Activated CD4-positive, alpha-beta T cell treated with anti-CD3 and anti-CD28 coated beads, Interleukin-2, amount 50 U/mL, for 1 hour (primary cell): ENCODE data around the gene SDCCAG8.

ENCODE experiments used
- DNase-seq: peaks from one replicate; pipeline ENCODE4 v3.0.0-alpha.2; 2020

The SDCCAG8 gene

DNA sequence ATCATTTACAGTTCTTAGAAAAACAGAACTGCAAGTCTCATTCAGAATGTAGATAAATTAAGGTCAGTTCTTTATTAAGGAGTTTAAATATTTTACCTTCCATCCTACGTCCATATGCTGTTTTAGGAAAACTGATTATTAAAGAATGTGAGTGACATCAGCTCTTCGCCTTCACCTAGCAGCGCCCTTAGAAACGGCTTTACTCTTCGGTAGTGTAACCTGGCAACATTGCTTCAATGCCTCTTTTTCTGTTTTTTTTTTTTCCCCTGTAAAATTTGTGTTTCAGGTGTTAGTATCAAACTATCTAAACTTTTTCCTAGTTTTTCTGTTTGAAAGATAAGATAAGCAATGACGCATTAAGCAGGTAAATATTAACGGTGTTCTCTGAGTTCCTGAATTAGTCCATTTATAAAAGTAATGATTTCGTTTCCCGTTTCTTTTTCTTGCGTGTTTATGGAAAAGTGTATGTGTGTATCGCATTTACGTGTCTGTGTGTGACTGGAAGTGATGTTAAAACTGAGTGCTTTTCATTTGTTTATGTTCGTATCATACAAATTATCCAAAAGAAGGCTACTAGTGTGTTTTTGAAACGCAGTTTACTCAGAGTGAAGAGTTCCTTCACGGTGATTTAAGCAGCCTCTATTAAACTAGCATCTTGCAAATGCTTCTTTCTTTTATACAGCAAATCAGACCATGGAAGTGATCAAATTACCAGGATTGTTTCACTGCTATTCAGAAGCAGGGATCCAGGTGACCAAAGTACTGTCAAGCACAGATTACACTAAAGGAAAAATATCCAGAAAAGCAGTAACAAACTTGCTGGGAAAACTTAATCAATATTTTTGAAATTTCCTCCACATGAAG lies 139.0 kb downstream of the SDCCAG8 start:
- DNase-seq = no peak

DNA sequence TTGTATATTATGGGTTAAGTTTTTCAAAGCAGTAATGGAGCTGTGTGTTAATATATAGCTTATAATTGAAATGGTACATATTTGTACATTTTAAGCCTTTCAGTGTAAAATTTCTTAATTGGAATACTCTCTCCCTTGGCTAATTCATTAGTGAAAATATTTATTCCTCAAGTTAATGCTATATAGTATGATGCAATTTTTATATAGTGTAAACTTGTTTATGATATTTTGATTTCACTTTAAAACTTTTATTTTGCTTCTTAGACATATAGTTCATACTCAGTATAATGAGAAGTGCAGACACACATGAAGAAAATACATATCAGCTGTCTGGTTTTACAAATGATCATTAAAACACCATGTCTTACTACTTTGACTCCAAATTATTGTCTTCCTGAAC lies 140.6 kb downstream of the SDCCAG8 start:
- no peak for DNase-seq

DNA sequence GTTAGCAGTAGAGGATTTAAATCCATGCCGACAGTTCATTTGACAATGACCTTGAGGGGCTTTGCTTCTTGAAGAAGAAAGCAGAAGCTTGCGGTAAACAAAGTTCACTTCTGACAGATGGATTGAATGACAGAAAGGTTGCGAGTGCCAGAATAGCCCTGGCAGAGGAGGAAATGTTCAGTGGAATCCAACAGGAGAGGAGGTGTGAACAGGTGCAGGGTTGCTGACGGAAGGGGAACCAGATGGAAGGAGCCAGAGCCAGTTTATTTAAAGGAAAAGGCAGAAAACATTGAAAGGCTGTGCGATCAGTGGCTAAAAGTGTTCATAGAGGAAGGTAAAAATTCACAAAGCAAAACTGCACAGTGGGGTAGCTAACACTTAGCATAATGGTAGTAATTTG lies 141.0 kb downstream of the SDCCAG8 start:
- no peak for DNase-seq

DNA sequence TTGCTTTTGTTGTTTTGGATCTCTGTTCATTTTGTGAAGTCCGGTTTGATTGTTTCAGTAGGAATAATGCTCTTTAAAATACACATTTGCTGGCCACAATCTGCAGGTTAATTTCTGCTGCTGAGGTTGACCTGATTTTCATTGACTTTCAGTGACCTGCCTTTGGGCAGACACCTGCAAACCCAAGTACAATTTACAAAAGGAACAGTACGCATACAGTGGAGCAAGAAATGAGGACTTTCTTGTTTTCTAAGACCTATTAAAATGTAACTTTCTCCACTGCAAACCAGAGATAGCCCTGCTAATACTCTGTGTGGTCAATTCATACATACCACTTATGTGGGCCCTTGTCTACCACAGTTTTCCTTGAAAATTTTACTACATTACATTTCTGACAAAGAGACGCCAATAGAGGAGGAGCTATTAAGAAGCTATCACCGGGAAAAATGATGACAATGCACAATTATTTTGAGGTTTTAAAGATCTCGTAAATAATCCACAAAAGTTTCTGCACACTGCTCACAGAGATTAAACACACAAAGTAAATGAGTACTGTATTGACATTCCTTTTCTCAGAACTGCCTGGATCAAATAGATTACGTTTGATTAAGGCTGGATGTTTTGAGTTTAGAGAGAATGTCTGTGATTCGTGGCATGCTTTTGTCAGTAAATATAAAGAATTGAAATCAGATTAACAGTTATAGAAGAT lies 141.9 kb downstream of the SDCCAG8 start:
- no peak for DNase-seq

DNA sequence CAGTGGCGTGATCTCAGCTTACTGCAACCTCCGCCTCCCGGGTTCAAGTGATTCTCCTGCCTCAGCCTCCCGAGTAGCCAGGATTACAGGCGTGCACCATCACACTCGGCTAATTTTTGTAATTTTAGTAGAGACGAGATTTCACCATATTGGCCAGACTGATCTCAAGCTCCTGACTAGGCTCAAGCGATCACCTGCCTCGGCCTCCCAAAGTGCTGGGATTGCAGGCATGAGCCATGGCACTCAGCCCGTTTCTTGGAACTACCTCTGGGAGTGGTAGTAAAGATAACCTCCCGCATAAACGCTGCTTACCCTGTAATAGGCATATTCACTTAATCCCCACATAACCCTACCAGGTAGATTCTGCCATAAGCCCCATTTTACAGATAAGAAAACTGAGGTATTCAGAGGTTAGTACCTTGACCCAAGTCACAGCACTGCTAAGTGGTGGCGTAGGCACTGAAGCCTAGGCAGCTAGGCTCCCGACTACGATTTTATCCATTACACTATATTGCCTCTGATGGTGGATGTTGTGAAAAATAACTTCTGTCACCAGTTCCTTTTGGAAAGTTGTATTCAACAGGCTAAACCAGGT lies 143.8 kb downstream of the SDCCAG8 start:
- no peak for DNase-seq

DNA sequence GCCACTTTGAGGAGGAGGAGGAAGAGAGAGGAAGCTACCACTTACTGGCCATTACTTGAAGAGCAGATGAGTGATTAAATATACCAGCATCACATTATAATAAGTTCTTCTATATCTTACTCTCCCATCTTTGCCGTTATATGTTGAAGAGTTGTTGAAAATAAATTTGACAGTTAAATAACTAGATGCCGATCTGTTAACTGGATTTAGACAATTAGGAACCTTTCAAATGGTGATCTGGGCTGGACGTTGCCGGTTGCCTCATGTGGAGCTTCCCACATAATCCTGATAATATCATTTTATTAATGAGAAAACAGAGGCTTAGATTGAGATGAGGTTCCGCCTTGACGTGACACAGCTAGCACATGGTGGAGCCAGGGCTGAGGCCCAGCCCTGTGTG lies 147.0 kb downstream of the SDCCAG8 start:
- DNase-seq = no peak

DNA sequence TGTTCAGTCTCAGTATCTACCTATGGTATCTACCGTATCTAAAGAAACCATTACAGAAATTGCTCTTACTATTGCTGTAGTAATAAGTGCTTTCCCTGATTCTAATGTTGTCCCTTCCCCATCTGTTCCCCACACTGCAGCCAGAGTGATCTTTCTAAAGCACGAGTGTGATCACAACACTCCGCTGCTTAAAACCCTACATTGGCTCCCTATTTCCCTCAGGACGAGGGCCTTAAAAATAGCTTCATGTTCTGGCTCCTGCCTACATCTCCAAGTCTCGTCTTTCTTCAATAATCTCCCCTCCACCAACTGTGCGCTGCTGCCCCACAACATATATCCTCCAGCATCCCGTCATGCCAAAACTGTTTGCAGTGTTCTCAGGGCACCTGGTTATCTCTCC lies 150.6 kb downstream of the SDCCAG8 start:
- DNase-seq = no peak

DNA sequence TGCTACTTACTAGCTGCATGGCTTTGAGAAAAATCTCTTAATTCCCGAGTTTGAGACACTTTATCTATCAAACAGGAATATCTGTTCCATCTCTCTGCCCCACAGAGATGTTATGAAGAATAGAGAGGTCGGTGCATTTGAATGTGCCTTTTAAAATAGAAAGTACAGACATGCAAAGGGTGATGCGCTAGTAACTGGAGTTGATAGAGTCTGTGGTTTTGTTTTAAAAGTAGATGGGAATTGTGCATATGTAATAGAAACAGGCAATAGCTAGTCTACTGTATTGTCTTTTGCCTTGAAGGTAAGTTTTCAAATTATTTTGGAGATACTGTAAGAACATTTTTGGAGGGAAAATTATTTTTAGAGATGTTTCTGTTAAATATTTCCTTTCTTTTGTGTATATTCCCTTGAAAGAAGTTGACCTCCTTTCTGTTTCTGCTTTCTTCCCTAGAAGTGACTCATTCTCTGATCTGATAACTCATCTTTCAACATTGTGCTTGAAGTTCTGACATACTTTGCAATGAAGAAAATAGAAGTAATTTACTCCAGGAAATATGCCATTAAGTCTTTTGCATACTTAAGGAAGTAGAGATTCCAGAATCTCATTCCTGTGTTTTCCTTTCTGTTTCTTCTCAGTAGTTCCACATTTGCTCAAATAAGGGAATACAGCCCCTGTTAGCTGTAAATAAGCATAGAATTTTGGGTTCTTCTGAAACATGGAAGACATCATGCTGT lies 151.6 kb downstream of the SDCCAG8 start:
- no peak for DNase-seq

DNA sequence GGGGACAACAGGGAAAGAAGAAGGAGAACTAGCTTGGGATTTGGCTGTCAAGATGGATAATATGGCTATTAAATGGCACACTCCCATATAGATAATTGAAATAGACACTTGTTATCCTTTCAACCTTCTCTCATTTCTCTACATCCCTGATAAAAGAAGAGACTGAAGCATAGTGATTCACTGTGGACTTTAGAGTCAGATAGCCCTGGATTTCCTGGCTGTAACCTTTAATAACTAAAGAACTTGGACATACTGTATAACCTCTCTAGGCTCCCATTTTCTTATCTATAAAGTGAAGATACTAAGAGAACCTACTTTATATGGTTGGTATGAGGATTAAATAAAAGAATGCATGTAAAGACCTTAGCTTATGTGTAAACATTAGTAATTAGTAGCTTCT lies 152.6 kb downstream of the SDCCAG8 start:
- no peak for DNase-seq

DNA sequence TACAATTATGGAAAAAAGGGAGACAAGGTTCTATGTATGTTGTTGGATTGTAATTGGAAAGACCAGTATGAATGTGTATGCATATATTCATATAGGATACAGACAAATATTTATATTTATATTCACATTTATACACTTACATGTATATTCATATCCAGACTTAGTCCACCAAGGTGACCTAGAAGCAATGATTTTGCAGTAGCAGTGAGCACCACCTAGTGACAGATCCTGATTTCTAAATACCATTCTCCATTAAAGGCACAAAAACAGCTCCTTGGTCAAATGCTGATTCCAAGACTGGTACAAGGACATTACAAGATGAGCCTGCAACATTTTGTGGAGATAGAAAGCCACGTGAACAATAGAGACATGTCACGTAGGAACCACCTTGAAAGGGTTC lies 153.4 kb downstream of the SDCCAG8 start:
- no peak for DNase-seq

DNA sequence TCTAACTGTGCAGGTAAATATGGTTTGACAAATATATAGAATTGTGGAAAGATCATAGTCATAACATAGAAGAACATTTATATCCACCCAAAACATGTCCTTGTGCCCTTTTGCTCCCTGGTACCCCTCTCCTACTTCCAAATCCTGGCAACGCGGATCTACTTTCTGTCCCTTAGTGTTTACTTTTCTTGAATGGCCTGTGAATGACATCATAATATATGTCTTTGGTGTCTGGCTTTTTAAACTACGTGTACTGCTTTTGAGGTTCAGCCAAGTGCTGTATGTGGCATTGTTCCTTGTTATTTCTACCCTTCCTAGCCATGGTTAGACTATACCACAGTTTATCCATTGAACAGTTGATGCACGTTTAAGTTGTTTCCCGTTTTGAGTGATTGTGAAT lies 155.6 kb downstream of the SDCCAG8 start:
- no peak for DNase-seq

DNA sequence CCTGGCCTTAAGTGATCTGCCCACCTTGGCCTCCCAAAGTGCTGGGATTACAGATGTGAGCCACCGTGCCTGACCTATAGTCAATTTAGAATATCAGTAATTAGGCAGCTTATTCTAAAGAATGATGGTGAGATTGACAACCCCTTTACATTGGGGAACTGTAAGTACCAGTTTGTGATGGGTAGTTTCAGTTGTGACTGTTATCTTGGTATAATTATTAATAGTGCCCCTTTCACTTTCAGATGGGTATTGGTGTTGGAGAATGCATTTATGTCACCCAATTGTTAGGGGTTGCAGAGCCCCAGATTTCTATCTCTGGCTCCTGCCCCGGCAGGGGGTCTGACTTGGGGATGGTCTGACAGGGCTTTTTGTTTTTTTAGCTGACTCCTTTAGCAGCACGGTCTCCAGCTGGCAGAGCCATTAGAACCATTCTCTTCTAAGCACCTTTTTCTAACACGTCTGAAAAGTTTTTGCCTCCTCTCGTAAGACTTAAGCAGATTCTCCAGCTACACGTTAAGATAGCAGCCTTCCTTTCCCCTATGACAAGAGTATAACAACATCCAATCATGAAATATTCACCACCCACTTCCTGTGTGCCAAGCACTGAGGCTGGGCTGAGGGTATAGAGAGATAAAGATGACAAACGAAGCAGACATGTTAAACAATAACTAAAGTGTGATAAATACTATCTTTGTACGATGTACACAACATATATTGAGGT lies 157.8 kb downstream of the SDCCAG8 start:
- DNase-seq = no peak

DNA sequence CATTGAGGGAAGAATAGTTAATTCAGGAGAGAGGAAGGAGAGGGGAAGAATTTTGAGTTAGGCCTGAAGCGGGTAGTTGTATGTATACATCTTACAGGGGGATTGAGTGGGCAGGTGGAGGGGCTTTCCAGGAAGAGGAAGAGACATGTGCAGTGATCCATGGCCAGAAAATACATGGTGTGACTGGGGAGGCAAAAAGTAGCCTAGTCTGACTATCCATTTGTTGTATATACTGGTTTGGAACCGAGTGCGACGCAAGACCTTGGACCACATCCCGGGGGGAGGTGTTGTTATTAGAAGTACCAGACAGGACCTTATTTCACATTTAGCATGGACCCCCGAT lies 158.3 kb downstream of the SDCCAG8 start:
- DNase-seq = no peak

DNA sequence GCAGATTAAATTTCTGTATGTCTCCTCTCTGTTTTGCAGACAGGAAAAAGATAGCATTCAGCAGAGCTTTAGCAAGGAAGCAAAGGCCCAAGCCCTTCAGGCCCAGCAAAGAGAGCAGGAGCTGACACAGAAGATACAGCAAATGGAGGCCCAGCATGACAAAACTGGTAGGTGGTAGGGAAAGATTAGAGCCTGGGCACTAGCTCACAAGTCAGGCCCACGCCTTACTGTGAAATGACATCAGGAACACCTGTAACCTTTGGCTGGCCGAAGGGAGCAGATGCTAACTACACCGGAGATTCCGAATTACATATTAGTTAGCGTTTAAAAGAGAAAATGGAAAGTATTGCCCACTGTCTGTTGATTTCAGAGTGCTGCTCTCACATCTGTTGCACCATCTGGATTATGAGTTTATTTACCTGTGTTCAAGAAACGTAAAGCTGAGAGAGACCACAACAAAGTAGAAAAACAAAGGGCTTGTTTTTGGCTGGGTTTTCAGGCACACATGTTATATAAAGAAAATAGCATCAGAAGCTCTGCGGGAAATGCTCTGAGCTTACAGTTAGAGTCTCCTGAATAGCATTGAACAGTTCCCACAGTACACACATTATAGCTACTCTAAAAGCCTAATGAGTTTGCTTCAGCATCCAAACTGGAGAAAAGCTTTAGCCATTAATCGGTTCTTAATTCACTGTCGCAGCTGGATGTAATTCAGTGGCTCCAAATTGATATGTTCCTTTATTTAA lies 160.0 kb downstream of the SDCCAG8 start:
- DNase-seq = no peak

DNA sequence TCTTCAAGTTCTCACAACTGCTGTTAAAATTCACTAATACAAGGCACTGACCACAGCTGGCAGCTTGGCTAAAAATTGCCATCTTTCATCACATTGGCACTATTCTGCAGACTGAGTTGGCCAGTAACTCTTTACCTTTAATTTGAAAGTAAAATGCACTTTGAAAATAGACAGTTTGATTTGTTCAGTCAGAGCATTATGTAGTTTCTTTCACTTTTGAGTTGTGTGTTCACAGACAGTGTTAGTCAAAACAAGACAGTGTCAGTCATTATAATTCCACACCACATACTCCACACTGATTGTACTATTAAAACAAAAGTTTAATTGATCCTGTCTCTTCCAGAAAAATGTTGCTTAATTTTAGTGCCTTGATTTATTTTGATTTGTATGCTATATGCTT lies 160.7 kb downstream of the SDCCAG8 start:
- DNase-seq = no peak

DNA sequence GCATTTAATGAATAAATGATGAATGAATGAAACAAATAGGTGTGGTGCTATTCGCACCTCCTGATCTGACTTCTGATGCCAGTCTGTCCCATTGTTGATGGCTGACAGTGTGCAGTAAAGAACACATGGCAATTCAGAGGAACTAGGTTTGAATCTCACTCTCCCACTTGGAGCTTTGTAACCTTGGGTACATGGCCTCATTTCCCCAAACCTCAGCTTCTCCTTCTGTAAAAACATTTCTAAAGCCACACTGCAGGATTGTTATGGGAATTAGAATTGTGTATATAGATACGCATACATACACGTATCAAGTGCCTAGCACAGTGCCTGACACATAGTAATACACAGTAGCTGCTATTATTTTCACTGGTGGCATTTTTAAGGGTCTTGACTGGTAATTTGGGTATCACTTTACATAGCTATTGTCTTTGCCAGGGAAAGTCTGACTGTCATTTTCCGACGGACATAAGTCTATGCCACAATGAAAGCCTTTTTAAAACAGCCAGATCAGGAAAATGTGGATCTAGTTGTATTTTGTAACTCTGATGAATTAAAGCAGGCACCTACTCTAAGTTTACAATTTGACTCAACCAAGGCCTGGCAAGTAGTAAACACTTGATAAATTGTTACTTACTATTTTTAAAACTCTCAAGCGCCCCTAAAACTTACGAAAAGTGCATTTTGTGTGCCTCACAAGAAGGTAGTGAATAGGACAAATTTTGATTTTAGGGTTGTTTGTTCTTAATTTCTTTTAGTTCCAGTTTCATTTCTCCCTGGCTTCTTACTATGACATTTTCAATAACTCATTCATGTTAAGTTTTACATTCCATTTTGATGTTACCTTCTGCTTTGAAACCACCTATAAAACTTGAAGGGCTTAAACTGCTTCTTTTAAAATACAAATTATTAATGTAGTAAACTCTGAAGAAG lies 164.4 kb downstream of the SDCCAG8 start:
- DNase-seq = no peak

DNA sequence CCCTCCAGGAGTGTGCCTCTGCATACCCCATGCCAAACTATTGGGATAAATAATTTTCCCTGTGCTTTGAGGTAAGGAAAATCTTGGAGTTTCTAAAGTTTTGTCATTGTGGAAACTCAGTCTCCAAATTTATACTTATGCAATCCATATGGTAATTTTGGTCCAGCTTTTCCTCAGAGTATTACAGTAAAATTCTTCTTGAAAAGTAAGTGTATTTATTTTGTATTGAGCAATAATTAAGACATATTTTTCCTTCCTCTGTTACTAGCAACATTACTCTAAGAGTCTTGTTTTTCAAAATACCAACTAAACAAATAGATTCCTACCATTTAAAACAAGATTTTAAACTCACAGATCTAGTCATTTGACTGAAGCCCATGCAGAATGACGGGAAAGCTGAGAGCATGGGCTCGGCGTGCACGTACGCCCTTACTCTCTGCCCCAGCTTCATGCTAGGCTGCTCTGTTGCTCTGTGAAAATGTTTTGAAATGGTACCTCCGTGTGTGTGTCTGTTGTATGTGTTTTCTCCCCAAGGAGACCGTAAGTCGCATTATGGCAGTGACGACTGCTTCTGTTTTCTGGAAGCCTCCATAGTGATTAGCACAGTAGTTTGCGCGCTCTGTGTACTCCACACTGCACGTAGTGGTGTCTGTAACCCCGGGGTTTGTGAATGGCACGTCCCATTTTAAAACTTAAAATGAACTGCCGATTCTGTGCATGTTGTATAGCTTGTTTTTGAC lies 165.3 kb downstream of the SDCCAG8 start:
- no peak for DNase-seq

DNA sequence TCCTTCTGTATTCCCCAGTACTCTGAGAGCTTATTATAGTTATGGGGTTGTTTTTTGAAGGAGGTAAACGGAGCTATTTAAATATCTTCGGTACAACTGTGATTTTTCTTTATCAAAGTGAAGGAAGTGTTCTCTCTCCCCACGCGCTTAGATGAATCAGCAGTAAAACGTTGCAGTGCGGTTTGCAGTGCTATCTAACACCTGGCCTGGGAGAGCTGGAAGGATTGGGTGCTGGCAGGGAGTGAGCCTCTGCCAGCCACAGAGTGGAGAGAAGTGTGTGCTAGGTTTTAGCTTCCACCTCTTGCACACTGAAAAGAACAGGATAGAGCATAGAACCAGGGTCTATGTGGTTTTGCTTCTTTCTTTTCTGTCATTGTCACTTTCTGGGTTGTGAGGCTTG lies 165.9 kb downstream of the SDCCAG8 start:
- peak; percentile 31 for DNase-seq

DNA sequence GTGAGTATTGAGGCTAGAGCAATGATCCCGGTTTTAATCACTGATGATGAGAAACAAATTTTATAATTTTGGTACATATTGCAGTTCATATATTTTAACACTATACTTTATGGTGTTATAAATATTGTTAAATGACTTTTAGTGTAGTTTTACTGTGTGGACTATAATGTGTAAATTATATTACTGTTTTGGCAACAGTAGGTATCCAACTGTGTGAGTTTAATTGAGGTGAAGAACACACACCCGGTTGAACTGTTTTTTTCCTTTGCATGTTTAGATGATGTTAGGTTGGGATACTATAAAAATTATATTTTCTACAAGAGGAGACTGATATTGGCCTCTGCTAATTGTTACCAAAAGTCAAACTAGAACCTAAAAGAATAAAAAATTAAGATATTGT lies 166.5 kb downstream of the SDCCAG8 start:
- DNase-seq = no peak

DNA sequence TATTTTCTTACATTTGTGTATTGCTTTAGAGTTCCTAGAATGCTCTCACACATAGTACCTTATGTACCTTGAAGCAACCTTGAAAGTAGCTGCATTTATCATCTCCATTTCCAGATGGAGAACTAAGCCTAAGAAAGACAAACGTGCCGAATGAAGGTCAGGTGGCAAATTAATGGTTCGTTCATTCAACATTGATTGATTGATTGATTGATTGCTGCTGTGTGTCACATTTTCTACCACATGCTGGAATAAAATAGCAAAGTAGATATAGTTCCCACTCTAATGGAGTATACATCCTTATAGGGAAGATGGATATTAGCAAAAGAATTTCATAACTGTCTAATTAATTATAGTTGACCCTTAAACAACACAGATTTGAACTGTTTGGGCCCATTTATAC lies 172.2 kb downstream of the SDCCAG8 start:
- DNase-seq = no peak
